Mucosa of descending colon (tissue), 3 donors: Measurements from ENCODE around the gene TFAP2A. TPM values are rescaled to one million over a fixed set of nuclear protein-coding genes. Genes with fewer than 3 reads are reported as not detected.

Experiments used
- ATAC-seq: fragments of 200-7000 bp; cut with Tn5 transposase; one replicate; pipeline ENCODE4 v1.9.1; 2020; ENCODE audit warnings: mild to moderate bottlenecking, moderate library complexity
- DNase-seq, 3 donors: peaks; one replicate each; pipeline ENCODE4 v3.0.0-alpha.2; 2020
- H3K36me3 ChIP-seq: fragments of 200-600 bp; one replicate; pipeline ENCODE4 v1.8.0; 2021; ENCODE audit warnings: low read depth, mild to moderate bottlenecking
- H3K4me1 ChIP-seq: fragments of 200-600 bp; one replicate; pipeline ENCODE4 v1.8.0; 2021; ENCODE audit warnings: low read depth, mild to moderate bottlenecking
- H3K4me3 ChIP-seq: fragments of 200-600 bp; one replicate; pipeline ENCODE4 v1.8.0; 2021; ENCODE audit warnings: mild to moderate bottlenecking
- H3K9me3 ChIP-seq: fragments of 200-600 bp; one replicate; pipeline ENCODE4 v1.8.0; 2021; ENCODE audit warnings: mild to moderate bottlenecking
- intact Hi-C, 2 donors: fragments of 100-400 bp; cut with DNase I in 1 of 2; cut with micrococcal nuclease in 1 of 2; formaldehyde crosslinking; loops; one replicate each; pipeline versions ENCODE4 v1.11.0 to v1.11.1; 2022; cut with DNase I, micrococcal nuclease
- long read RNA-seq, 2 donors: library from polyadenylated mRNA; unstranded; transcript quantifications; one replicate each; pipeline ENCODE4 v2.0.0, GENCODE V29; 2019 to 2021
- total RNA-seq, 3 donors: library from RNA; stranded (reverse); fragmentation: NEBNext Ultra II Directional in 2 of 3; extraction: Animal tissue kit (Norgen Biotek cat#: 25700) in 2 of 3; gene quantifications; one replicate each; pipeline versions ENCODE4 v1.2.1 to v1.2.4, GENCODE V29; 2021 to 2023
- TF ChIP-seq, protein P1 (sequence below): fragments of 200-600 bp; IDR thresholded peaks from one replicate; pipeline ENCODE4 v1.8.0; 2022; ENCODE audit warnings: antibody characterized with exemption, mild to moderate bottlenecking
- donor health status: DM: no; HTN: no; CAD: no; lungs with moderate emphysema.
- donor health status: DM: no; HTN: no; CAD: no.
- donor health status: DM: no; HTN: yes; CAD: no.

TFAP2A gene
- total RNA-seq, result under 1 TPM; 0.09 to 0.98 (median 0.53) TPM
- long read RNA-seq, donor 1, result 0 reads
- long read RNA-seq, donor 2, result 0 reads

- TF ChIP-seq, protein P1, sequence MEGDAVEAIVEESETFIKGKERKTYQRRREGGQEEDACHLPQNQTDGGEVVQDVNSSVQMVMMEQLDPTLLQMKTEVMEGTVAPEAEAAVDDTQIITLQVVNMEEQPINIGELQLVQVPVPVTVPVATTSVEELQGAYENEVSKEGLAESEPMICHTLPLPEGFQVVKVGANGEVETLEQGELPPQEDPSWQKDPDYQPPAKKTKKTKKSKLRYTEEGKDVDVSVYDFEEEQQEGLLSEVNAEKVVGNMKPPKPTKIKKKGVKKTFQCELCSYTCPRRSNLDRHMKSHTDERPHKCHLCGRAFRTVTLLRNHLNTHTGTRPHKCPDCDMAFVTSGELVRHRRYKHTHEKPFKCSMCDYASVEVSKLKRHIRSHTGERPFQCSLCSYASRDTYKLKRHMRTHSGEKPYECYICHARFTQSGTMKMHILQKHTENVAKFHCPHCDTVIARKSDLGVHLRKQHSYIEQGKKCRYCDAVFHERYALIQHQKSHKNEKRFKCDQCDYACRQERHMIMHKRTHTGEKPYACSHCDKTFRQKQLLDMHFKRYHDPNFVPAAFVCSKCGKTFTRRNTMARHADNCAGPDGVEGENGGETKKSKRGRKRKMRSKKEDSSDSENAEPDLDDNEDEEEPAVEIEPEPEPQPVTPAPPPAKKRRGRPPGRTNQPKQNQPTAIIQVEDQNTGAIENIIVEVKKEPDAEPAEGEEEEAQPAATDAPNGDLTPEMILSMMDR, result no peak
- intact Hi-C loops, result no loop called here
- no peaks in the 10 kb centered on the region for H3K36me3 ChIP-seq
- no peak within 1 kb of the TSS for H3K4me3 ChIP-seq
- no peak for ATAC-seq
- H3K9me3 ChIP-seq, result no peaks in the 10 kb centered on the region
- DNase-seq, result peak in 1 of 3 donors; percentile 40
- peaks cover 14% of the 10 kb centered on the region for H3K4me1 ChIP-seq
These were observed at the start of gene TFAP2A for GRCh38 chr6:10414756-10415616. Gene TFAP2A, minus strand, starts transcription at chr6:10415074. Its CDS starts 83 bp downstream, at chr6:10414991.

GRCh38 chr6:10463491-10464481, 48.9 kb upstream of the TFAP2A start:
- TF ChIP-seq, protein P1, result no peak
- intact Hi-C loops, result no loop called here
- no peak overlapping the region for H3K4me3 ChIP-seq
- DNase-seq (no peak), ATAC-seq (no peak)
- H3K36me3 ChIP-seq, result no peaks in the 10 kb centered on the region
- no peaks in the 10 kb centered on the region for H3K4me1 ChIP-seq
- H3K9me3 ChIP-seq, result no peaks in the 10 kb centered on the region

DNA sequence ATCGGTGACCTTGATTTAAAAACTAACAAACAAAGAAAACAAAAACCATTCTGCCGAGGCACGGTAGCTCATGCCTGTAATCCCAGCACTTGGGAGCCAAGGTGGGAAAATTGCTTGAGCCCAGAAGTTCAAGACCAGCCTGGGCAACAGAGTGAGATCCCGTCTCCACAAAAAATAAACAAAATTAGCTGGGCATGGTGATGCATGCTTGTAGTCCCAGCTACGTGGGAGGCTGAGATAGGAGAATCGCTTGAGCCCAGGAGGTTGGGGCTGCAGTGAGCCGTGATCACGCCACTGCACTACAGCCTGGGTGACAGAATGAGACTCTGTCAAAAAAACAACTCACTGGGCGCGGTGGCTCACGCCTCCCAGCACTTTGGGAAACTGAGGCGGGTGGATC, 48.2 kb upstream of the TFAP2A start:
- DNase-seq, result no peak
- intact Hi-C loops, result no loop called here
- H3K9me3 ChIP-seq, result no peaks in the 10 kb centered on the region
- H3K36me3 ChIP-seq, result no peaks in the 10 kb centered on the region
- no peaks in the 10 kb centered on the region for H3K4me1 ChIP-seq
- no peak overlapping the region for H3K4me3 ChIP-seq
- no peak for ATAC-seq
- TF ChIP-seq, protein P1, result no peak

- intact Hi-C loops, result no loop called here
These were observed 47.0 kb upstream of the TFAP2A start for GRCh38 chr6:10461850-10462249.

GRCh38 chr6:10460096-10460495, 45.2 kb upstream of the TFAP2A start:
- no peaks in the 10 kb centered on the region for H3K9me3 ChIP-seq
- DNase-seq, result no peak
- TF ChIP-seq, protein P1, result no peak
- ATAC-seq, result no peak
- H3K4me1 ChIP-seq, result no peaks in the 10 kb centered on the region
- intact Hi-C loops, result no loop called here
- no peak overlapping the region for H3K4me3 ChIP-seq
- H3K36me3 ChIP-seq, result no peaks in the 10 kb centered on the region

More at GRCh38 chr6:10461850-10462249, 47.0 kb upstream of the TFAP2A start:
- ATAC-seq (no peak), DNase-seq (no peak)
- no peaks in the 10 kb centered on the region for H3K9me3 ChIP-seq
- no peaks in the 10 kb centered on the region for H3K4me1 ChIP-seq
- H3K4me3 ChIP-seq, result no peak overlapping the region
- no peaks in the 10 kb centered on the region for H3K36me3 ChIP-seq
- TF ChIP-seq, protein P1, result no peak
